Gastrocnemius medialis (tissue), 4 donors: ENCODE results near the gene TSPYL6.

Experiments
- CTCF ChIP-seq, 5 experiments: fragments of 450-650 bp in 3 of 5; fragments of 200-600 bp in 2 of 5; sonication (generic) in 2 of 5; IDR thresholded peaks in 4 of 5; conservative IDR thresholded peaks in 1 of 5; 1 replicate in 4 of 5; 2 replicates in 1 of 5; pipeline ENCODE4 v1.5.1; 2016 to 2019; ENCODE audit warnings: antibody characterized with exemption in 5 of 5, mild to moderate bottlenecking in 3 of 5, moderate library complexity in 3 of 5
- POLR2A ChIP-seq, 2 donors: fragments of 450-650 bp; IDR thresholded peaks; one replicate each; pipeline ENCODE4 v1.6.1; 2017; ENCODE audit warnings: antibody characterized with exemption in 2 of 2, mild to moderate bottlenecking in 2 of 2, moderate library complexity in 2 of 2

- TF ChIP-seq CTCF (IDR thresholded peaks at IDR 0.05 in 4 of 5, conservative IDR thresholded peaks at IDR 0.05 in 1 of 5), result no peak
- no peak for TF ChIP-seq POLR2A (IDR thresholded peaks at IDR 0.05)
These were observed 3.6 kb upstream of the TSPYL6 start for GRCh38 chr2:54259413-54260240.
